HCT116 (cell line): Measurements from ENCODE around the gene GREM2.

ENCODE experiments used
- CTCF ChIP-seq, 3 experiments: fragments of 200-600 bp in 1 of 3; sonication (generic) in 1 of 3; IDR thresholded peaks in 2 of 3; conservative IDR thresholded peaks in 1 of 3; 2 replicates each; pipeline ENCODE4 v1.5.1; 2012 to 2017; ENCODE audit warnings: low read depth in 2 of 3, low read length in 2 of 3, antibody characterized with exemption in 1 of 3, borderline replicate concordance in 1 of 3, control low read depth in 1 of 3, mild to moderate bottlenecking in 1 of 3, mixed read lengths in 1 of 3, mixed run types in 1 of 3, moderate library complexity in 1 of 3; ENCODE audit not compliant: insufficient read depth in 1 of 3
- EGR1 ChIP-seq: IDR thresholded peaks from 2 replicates; pipeline ENCODE4 v1.6.1; 2012; ENCODE audit warnings: low read depth
- ELF1 ChIP-seq: IDR thresholded peaks from 2 replicates; pipeline ENCODE4 v1.6.1; 2012; ENCODE audit warnings: low read depth, borderline replicate concordance
- EZH2 ChIP-seq: fragments of 200-600 bp; sonication (generic); IDR thresholded peaks from 2 replicates; pipeline ENCODE4 v1.6.1; 2017; ENCODE audit warnings: antibody characterized with exemption, mixed run types
- MAX ChIP-seq: IDR thresholded peaks from 2 replicates; pipeline ENCODE4 v1.6.1; 2012
- POLR2AphosphoS5 ChIP-seq: IDR thresholded peaks from 2 replicates; pipeline ENCODE4 v1.6.1; 2011; ENCODE audit warnings: mild to moderate bottlenecking, low read depth, low read length, moderate library complexity
- RAD21 ChIP-seq: IDR thresholded peaks from 2 replicates; pipeline ENCODE4 v1.6.1; 2012; ENCODE audit warnings: low read depth, mild to moderate bottlenecking
- ZFX ChIP-seq: fragments of 450-650 bp; IDR thresholded peaks from 2 replicates; pipeline ENCODE4 v1.6.1; 2017

GRCh38 chr1:240608707-240609106 lies 3.2 kb downstream of the GREM2 start:
- TF ChIP-seq MAX (no peak), CTCF (IDR thresholded peaks at IDR 0.05 in 2 of 3, conservative IDR thresholded peaks at IDR 0.05 in 1 of 3; ENCODE audit: borderline replicate concordance in 1 of 3, insufficient read depth in 1 of 3, low read depth in 2 of 3, low read length in 2 of 3) (no peak), EZH2 (no peak), ZFX (no peak), RAD21 (no peak), POLR2AphosphoS5 (no peak), ELF1 (no peak), EGR1 (no peak)
